ENCODE data around the gene CCND1.
"Not testable (repeated sequence)": the region's sequence is repeated elsewhere in the genome, so short reads cannot be mapped to it uniquely, and the experiment has no call there.

CCND1 gene

DNA sequence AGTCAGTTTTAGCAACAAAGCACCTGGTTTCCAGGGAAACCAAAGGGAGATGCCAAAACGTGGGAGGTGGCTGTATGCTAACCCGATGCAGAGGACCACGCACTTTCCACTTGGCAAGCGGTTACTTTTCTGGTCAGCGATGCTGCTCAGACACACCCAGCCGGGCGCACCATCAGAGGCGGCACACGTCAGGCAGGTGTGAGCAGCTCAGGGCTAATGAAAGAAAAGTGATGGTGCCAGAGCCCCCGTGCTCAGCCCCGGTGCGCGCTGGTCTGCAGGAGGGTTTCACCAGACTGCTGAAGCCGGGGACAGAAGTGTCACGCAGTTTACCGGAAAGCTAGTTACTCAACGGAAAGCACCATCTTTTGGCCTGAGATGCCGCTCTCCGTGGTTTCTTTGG lies 28.5 kb downstream of the CCND1 start:
- DNase-seq: no peak

DNA sequence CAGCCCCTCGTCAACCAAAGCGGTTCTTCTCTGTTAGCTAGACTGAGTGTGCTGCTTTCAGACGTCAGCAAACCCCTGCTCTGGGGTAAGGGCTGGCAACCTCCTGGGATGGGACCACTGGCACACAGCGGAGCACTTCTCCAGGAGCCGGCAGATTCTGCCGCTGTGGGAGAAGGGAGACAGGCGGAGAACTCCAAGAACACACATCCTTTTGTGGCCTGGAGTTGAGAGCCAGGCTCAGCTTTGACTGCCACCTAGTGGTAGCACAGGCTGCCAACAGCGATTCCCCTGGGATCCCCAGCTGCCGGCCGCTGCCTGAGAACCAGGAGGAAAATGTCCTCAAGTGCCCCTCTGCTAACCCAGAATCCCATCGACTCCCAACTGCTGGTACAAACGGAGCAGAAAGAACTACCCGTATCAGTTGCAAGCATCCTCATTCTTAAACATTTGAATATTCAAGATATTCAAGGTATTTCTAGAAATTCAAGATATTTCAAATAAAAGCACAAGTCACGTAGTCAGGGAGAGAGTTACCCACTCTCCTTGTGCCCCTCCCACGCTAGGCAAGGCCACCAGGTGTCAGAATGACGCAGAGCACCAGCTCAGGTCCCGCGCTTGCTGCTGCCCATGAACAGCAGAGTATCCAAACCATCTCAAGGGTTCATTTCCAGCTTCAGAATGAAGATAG lies 29.3 kb downstream of the CCND1 start:
- no peak for DNase-seq

DNA sequence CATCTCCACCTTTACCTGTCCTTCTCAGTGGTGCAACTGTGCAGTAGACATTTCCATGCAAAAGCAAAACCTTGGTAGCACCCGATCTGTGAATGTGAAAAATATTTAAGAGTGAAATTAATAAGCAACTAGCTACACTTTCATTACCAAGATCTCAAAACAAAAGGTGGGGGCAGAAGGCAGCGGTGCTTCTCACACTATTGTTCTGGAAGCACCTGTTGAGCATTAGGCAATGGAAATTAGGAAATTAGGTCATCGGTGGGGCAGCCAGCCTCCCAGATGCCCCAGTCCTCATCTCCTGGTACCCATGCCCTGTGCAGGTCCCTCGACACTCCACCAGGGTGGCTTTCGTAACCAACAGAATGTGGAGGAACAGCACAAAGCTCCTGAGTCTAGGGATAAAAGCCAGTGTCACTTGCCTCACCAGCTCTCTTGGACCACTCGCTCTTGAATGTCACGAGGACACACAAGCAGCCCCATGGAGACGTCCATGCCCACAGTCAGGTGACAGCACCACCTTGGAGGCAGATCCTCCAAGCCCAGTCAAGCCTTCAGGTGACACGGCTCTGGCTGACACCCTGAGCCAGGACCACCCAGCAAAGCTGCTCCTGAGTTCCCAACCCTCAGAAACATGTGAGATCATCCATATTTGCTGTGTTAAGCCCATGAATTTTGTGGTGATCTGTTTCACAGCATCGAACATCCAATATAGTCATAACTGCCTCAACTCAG lies 30.9 kb downstream of the CCND1 start:
- no peak for DNase-seq

DNA sequence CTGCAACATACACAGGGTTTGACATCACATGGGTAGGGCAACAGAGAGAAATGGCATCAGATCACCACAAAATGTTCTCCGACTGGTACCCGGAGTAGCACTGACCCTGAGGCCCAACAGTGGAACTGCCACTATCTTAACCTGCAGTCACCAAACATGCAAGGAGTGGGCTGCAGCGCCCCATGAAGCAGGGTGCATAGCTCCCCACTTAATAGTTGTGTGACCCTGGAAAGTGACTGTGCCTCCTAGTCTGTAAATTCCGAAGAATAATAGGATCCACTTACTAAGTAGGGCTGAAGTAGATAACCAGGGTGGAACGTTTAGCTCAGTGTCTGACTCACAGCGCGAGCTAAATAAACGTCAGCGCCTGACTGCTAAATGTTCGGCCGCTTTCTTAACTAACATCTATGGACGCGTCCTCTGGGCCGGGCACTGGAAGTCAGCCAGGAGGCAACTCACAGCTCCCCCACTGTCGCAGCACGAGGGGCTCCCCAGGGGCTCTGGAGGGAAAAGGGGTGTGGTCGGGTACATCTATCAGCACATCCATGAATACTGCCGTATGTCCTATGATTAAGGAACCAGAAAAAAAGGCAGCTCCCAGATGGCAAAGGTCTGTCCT lies 33.4 kb downstream of the CCND1 start:
- no peak for DNase-seq

DNA sequence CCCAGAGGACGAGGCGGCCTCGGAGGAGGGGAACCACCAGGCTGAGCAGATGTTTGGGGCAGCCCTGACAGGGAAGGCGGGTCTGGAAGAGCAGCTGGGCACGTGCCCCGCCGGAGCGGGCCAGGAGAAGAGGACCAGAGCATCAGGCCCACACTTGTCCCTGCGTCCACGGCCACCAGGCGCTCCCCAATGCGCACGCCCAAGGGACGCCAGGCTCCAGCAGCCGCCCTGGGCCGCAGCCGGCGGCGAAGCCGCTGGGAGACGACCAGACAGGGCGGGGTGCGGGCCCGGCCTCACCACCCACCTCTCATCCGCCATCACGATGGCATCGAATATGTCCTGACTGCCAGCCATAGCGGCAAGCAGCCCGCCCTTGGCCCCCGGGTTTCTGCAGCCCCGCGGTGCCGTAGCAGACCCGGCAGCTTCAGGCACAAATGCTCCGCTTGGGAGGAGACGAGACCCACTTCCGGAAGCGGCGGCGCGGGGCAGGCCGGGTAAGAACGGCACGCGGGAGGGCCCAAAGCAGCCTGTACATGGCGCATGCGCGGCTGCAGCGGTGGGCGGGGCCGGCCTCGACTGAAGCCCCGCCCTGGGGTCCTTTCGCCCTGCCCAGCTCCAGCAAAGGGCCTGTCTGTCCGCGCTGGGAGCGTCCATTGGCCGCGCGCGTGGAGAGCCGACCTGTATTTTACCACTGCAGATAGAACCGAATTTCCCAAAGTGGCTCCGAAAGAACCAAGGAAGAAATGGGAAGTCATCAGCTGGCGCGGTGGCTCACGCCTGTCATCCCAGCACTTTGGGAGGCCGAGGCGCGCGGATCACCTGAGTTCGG lies 34.1 kb downstream of the CCND1 start, which contains the start of gene LTO1:
Gene LTO1, minus strand, starts transcription at position 468 of the 829 bp plus-strand sequence. Its CDS starts 114 bp downstream, at position 354.
- DNase-seq: peak; percentile 71

DNA sequence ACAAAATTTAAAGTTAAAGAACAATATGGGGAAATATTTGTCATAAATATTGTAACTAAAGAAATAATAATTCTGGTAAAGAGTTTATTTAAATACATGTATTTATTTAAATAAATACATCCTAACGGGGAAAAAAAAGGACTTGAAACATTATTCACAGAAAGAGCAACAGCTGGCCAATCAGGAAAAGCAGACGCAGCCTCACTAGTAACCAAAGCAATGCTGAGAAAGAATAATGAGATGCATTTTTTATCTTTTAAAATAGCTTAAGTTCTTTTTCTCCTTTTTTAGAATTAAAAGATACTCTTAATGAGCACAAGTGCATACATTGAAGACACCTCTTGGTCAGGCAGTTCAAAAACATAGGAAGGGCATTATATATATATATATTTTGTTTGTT lies 36.8 kb downstream of the CCND1 start:
- no peak for DNase-seq

DNA sequence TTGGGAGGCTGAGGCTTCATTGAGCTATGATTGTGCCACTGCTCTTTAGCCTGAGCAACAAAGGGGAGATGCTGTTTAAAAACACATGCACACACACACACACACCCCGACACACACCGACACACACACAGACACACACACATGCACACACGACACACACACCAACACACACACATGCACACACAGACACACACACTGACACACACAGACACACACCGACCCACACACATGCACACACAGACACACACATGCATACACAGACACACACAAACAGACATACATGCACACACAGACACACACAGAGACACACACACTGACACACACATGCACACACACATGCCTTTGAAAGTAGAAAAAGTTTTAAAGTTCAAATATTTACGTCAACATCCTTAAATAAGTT lies 39.7 kb downstream of the CCND1 start:
- DNase-seq: no peak

DNA sequence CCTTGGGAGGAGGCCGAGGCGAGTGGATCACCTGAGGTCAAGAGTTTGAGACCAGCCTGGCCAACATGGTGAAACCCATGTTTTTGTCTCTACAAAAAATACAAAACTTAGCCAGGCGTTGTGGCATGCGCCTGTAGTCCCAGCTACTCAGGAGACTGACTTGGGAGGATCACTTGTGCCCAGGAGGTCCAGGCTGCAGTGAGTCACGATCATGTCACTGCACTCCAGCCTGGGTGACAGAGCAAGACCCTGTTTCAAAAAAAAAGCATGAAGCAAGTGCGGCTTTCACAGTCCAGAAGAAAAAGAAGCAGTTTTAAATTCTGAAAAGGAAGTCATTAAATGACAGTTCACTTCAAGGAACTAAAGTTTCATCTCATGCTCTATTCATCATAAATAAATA lies 41.3 kb downstream of the CCND1 start:
- DNase-seq: no peak

DNA sequence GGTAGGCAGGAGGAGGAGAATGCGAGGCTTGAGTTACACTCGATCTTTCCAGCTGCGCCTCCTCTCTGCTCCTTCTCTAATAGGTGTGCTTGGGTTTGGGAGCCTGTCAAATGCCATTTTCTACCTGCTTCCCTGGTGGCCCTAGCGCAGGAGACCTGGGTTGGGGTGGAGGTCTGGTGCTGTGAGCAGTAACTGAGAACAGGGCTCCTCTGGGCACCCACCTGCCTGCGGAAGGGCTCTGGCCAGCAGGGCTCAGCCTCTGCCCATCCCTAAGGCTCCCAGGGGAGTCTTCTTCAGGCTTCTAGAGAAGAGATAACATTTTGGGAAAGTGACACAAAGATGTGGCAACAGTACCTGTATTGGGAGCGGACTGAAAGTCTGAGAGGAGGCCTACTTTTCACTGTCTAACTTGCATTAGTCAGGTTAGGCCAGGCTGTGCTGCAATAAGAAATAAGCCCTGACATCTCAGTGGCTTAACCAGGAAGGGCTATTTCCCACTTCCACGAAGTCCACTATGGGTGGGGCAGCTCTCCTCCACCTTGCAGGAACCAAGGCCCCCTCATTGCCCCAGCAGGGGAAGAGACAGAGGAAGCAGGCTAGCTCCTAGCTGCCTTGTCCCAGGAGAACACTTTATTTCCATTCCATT lies 41.8 kb downstream of the CCND1 start:
- DNase-seq: no peak

DNA sequence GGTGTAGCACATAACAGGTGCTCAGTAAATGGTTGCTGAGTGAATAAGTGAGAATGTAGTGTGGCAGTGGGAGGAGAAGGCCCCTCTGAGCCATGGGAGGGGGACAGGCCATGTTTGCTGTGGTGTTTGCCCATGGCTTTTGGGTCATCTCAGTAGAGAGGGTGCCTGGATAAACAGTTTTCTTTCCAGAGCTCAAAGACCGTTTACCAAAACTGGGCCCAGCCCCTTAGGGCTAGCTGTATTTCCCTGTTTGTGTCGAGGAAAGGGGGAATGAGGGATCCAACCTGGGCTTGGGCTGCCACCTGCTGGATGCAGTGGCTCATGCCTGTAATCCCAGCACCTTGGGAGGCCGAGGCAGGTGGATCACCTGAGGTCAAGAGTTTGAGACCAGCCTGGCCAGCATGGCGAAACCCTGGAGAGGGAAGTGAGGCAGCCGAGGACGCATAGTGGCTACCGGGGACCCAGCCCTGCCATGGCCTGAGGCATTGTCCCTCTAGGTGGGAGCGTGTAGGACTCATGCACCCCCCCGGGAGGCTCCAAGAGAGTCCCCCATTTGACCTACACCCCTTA lies 42.9 kb downstream of the CCND1 start:
- DNase-seq: no peak

DNA sequence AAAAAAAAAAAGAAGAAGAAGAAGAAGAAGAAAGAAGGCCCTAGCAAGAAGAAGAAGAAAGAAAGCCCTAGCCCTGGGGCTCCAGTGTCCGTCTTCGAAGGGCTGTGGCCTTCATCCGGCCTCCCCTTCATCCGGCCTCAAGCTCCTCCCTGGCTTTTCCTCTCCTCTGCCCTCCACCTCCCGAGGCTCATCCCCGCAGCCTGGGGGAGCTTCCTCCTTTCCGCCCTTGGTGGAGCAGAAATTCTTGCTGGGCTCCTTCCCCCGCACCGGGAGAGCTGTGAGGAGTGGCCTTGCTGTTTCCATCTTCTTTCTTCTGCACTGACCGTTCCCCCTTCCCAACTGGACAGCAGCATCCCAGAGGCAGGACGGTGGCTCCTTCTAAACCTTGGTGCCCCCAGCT lies 43.7 kb downstream of the CCND1 start:
- DNase-seq: no peak

DNA sequence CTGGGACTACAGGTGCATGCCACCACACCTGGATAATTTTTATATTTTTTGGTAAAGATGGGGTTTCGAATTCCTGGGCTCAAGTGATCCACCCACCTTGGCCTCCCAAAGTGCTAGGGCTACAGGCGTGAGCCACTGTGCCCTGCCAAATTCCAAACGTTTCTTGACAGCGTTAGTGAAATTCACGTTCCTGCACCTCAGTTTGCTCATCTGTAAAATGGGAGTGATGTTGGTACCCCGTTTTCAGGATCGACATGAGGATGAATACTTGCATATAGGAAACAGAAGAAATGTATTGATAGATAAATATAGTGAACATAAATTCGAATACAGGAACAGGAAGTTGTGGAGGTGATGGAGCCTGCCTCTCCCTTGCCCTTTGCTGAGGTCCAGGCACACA lies 44.4 kb downstream of the CCND1 start:
- DNase-seq: no peak

DNA sequence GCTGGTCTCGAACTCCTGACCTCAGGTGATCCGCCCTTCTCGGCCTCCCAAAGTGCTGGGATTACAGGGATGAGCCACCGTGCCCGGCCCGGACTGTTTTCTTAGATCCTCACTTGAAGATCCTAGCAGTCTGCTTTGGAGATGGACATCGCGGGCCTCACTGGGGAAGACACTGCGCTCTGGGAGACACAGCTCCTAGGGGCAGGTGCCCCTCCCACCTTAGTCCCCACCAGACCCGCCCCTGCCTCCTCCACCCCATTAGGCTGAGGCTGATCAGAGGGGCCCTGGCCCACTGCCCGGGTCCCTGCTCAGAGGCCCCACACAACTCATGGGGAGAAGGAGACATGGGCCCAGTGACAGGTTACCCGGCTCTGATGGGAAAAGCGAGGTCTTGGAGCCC lies 45.5 kb downstream of the CCND1 start:
- DNase-seq: no peak

DNA sequence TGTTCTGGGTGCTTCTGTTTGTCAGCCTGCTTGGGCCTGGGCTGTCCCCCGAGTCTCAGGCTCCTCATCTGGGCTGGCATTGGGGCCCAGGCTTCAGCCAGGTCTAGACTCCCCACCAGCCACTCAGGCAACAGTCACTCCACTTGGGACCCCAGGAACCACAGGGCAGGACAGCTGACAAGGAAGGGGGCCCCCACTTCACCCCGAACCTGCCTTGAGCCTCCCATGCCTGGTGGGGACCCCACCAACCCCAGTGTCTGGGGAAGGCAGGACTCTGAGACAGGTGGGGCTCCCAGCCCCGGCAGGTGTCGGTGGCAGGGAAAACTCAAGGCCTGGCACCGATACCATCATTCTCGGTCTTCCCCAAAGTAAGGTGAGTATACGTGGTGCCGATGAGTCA lies 45.9 kb downstream of the CCND1 start:
- no peak for DNase-seq

DNA sequence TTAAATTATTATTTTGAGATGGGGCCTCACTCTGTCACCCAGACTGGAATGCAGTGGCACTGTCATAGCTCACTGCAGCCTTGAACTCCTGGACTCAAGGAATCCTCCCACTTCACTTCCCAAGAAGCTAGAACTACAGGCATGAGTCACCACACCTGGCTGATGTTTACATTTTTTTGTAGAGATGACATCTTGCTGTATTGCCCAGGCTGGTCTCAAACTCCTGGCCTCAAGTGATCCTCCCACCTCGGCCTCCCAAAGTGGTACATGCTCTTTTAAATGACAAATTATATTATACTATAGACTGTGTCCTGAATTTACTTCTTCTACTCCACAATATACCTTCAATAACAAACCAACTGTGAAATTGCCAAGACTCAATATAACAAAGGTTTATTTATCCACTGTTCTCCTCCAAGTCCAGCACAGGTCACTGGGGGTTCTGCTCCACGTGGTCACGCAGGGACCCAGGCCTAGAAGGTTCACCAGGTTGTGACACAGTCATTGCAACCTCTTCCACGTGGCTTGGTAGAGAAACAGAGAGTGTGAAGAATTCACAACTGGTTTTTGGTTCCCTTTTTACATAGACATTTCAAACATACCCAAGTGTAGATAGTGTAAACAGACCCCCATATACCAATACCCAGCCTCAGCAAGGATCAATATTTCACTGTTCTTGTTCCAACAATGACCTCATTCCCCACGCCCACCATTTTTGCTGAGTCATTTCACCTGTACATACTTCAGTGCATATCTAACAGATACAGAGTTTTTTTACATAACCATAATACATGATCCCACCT lies 47.2 kb downstream of the CCND1 start:
- not testable (repeated sequence) for DNase-seq

DNA sequence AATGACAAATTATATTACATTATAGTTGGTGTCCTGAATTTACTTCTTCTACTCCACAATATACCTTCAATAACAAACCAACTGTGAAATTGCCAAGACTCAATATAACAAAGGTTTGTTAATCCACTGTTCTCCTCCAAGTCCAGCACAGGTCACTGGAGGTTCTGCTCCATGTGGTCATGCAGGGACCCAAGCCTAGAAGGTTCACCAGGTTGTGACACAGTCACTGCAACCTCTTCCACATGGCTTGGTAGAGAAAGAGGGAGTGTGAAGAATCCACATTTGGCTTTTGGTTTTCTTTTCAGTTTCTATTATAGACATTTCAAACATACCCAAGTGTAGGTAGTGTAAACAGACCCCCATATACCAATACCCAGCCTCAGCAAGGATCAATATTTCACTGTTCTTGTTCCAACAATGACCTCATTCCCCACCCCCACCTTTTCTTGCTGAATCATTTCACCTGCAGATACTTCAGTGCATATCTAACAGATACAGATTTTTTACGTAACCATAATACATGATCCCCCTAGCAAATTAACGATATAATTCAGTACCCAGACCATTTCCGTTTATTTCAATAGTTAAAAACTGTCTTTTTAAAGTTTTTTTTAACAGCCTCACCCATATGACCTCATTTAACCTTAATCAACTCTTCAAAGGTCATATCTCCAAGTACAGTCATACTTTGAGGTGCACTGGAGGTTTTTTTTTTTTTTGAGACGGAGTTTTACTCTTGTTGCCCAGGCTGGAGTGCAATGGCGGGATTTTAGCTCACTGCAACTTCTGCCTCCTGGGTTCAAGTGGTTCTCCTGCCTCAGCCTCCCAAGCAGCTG lies 48.7 kb downstream of the CCND1 start:
- DNase-seq: no peak

DNA sequence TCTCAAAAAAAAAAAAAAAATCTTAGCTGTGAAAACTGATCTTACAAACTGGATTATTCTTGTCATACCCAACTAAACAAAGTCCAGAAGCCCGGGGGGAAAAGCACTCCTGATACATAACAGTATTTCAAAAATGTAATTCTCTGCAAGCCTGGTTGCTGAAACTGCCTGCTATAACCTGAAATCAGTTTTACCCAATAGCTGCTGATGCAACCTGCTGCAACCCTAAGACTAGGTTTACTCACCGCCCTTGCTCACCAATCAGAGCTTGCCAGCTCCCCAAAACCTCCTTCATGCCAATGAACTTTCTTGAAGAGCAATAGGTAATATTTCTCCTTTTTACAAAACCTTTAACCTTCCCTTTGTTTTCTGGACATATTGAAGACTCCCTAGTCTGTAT lies 50.5 kb downstream of the CCND1 start:
- DNase-seq: no peak

DNA sequence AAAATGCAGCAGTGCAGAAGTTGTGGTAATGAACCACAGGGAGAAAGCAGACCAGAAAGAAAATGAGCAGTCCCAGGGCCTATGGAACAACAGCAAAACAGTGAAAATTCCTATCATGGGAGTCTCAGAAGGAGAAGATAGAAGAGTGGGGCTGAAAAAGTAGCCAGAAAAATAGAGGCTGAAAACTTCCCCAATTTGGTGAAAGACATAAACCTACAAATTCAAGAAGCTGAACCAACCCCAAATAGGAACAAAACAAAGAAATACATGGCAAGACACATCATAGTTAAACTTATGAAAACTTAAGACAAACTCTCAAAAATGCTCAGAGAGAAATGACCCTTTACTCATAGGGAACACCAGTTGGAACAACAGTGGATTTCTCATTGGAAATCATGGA lies 51.5 kb downstream of the CCND1 start:
- DNase-seq: no peak

DNA sequence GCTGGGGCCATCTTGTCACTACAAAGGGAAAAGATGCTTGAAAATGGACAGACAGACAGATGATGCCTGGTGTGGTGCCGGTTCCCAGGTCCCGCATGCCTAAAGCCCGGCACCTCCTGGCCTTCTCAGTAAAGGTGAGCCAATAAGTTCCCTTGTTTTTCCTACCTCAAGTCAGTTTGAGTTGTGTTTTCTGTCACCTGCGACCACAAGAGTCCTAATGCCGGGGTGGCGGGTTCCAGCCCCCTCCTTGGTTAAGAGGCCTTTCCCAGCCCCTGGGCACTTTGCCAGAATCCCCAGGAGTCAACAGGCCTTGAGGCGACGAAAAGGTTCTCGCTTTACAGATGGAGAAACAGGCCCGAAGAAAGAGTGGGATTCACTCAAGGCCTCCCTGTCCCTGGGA lies 53.8 kb downstream of the CCND1 start:
- DNase-seq: no peak

DNA sequence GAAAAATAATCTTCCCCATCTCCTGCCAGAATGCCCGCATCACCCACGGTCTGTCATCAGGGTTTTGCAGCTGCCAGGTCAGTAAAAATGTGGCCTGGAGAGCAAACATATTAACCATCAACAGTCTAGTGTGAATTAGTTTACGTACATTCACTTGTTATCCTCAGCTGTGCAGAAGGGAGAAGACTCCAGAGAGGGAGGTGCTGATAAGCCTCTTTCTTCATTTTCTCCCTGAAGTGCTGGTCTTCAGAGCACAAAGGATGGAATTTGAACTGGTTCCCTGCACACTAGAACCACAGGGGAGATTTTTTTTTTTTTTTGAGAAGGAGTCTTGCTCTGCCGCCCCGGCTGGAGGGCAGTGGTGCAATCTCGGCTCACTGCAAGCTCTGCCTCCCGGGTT lies 54.6 kb downstream of the CCND1 start:
- DNase-seq: no peak

DNA sequence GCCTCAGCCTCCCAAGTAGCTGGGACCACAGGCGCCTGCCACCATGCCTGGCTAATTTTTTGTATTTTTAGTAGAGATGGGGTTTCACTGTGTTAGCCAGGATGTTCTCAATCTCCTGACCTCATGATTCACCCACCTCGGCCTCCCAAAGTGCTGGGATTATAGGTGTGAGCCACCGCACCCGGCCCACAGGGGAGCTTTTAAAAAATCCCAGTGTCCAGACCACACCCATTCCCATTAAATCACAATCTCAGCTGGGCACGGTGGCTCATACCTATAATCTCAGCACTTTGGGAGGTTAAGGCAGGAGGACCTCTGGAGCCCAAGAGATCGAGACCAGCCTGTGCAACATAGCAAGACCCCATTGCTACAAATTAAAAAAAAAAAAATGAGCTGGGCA lies 55.0 kb downstream of the CCND1 start:
- DNase-seq: not testable (repeated sequence)
